Smooth muscle cell of the coronary artery (primary cell): ENCODE data around the gene SRP72. TPM values are rescaled to one million over a fixed set of nuclear protein-coding genes. Genes with fewer than 3 reads are reported as not detected.

Experiments
- total RNA-seq: library from RNA; depleted of rRNA; stranded (reverse); fragments of >200 nt; gene quantifications from 2 replicates; pipeline ENCODE4 v1.2.3, GENCODE V29; 2014; ENCODE audit warnings: low replicate concordance

Gene SRP72
- total RNA-seq: 77.6 and 95.9 TPM in 2 replicates

DNA sequence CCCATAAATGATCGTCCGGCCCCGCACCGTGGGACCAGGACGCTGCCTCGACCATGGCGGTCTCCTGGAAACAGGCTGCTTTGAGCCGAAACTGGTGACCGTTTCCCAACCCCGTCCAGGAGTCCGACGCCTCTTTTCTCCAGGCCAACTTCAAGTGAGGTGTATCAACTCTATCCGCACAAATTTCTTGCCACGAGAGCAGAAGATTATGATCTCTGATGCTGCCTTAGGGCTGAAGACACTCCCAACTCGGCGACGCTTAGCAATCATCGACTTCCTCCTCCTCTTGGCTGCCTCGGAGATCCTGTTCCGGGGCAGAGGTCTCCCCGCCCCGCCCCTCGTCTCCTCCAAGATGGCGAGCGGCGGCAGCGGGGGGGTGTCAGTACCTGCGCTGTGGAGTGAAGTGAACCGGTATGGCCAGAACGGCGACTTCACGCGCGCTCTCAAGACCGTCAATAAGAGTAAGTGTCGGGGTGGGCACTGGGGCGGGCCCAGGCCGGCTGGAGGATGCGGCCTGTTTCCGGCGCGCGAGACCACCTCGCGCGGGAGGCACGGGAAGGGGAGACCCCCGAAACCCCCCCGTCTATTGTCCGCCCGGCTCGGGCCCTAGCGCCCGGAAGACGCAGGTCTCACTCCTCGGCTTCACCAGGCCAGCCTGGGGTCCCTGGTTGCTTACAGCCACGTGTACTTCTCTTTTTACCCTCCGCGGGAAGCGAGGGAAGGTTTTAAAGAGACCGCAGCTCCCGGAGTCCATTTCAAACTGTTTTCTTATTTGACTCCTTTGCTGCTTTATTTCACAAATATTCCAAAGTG, at the start of gene SRP72:
TSS of gene SRP72 (plus strand) at position 334 of the 813 bp plus-strand sequence. CDS start at position 353, 19 bp downstream.

GRCh38 chr4:56435140-56435926, 32.1 kb upstream of the SRP72 start, which contains the start of gene PPAT:
Gene PPAT, minus strand, starts transcription at chr4:56435615. Its CDS starts 138 bp downstream, at chr4:56435477.

GRCh38 chr4:56505269-56506130, 38.1 kb downstream of the SRP72 start, which contains the start of gene ARL9:
Gene ARL9, plus strand, starts transcription at chr4:56505791. Its CDS starts 72 bp downstream, at chr4:56505863.

Other genes starting within 250 kb of the SRP72 start
- gene AASDH, start 80.1 kb upstream of the SRP72 start, total RNA-seq: 8.6 and 13.5 TPM in 2 replicates
- gene PPAT, start 32.0 kb upstream of the SRP72 start, total RNA-seq: 9.9 and 13.1 TPM in 2 replicates
- gene PAICS, start 31.4 kb upstream of the SRP72 start, total RNA-seq: 7.8 and 22.1 TPM in 2 replicates
- 0.08 and 0.12 TPM in 2 replicates for gene ARL9, start 38.2 kb downstream of the SRP72 start, total RNA-seq
- 0.23 TPM in 1 of 2 replicates, not detected in the other for gene HOPX, start 213.7 kb downstream of the SRP72 start, total RNA-seq